Erythroblast (primary cell): ENCODE measurements around the gene NEGR1.

Experiments used
- DNase-seq, 2 experiments: peaks; one replicate each; lab custom pipeline; 2025; lab: John Stamatoyannopoulos, UW
- GATA1 ChIP-seq: IDR thresholded peaks from 2 replicates; pipeline ENCODE4 v1.6.1; 2011; ENCODE audit warnings: low read depth, mild to moderate bottlenecking, control low read depth, low read length, moderate library complexity
- POLR2A ChIP-seq: IDR thresholded peaks from 2 replicates; pipeline ENCODE4 v1.6.1; 2011; ENCODE audit warnings: mild to moderate bottlenecking, low read length

Gene NEGR1

DNA sequence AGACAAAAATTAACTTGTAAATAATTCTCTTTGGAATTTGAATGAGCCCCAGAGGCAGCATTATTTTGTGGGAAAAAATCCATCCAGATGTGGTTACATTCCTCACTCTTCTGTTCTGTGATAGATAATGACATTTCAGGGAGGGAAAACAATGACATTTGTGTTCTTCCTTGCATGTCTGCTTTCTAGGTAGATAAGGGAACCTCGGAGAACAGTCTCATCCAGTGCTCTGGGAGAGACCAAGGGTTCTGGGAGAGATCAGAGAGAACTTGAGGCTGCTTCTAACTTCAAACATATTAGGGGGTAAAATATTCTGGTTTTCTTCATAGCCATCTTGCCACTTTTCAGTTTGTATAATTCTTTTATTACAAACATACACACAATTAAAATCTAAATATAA is 269.2 kb downstream of the NEGR1 start:
- DNase-seq: no peak
- TF ChIP-seq POLR2A (no peak), GATA1 (no peak)

DNA sequence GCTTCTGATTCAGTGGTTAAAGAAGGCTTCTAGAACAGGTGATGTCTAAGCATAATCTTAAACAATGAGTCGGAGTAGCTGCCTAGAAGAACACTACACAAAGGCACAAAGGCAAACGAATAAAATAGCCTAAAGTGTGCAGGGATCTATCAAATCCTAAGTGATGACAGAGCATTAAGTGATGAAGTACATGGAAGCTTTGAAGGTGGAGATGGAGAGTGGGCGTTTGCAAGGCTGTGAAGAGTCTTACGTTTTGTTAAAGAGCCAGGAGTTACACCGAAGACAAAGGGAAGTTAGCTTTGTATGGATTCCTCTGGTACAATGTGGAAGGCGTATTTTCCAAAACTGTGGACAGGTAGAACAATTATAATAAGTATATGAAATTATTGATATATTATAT is 270.6 kb downstream of the NEGR1 start:
- no peak for DNase-seq
- no peak for TF ChIP-seq GATA1
- TF ChIP-seq POLR2A: no peak

DNA sequence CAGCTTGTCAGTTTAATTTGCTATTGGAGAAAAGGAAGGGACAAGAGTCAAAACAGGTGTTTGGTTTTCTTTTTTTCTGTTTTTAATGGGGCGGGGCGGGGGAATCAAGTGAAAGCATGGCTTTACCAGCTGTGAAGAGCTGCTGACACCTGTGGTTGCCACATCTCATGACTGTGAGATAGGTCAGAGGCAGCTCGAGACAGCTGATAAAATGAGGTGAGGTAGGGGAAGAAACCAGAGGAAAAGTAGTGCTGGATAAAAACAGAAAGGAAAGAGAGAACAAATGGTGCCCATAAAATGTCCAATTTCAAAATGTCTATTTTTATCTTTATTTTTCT is 272.3 kb downstream of the NEGR1 start:
- TF ChIP-seq POLR2A (no peak), GATA1 (no peak)
- DNase-seq: no peak

DNA sequence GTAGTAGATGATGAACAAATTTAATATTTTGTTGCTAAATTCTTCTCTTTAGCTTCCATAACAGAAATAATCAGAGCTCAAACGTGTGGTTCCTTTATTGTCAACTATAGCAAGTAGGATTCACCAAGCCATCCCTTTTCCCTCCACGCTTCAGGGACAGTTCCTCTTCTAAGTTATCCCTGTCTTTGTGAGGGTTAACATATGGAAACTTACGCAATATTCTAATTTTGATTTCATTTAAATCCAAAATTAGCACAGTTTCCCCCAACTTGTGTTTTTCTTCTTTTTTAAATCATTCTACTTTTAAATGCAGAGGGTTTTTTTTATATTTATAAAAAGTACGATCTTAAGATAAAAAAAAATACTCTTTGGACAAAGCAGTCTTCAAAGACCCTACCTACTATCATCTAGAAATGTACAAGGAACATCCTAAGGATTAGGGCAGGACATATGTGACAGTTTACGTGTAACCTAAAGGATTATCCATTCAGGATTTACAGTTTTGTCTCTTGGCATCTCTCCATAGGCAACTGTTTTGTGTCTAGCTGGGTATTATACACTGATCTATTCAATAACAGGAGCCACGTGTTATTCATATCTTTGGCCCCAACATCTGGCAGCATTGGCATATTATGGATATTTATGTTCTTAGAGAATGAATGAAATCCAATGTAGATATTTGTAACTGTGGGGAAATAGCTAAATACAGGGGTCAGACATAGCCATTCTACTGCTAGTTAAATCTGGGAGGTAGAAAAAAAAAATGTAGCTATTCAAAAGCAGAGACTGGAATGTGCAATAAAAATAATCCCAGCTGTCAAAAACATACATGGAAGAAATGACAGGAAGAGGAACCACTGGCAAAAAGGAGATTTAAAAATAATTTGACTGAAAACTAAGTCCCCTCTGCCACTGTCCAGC is 272.9 kb downstream of the NEGR1 start:
- TF ChIP-seq GATA1: no peak
- no peak for DNase-seq

DNA sequence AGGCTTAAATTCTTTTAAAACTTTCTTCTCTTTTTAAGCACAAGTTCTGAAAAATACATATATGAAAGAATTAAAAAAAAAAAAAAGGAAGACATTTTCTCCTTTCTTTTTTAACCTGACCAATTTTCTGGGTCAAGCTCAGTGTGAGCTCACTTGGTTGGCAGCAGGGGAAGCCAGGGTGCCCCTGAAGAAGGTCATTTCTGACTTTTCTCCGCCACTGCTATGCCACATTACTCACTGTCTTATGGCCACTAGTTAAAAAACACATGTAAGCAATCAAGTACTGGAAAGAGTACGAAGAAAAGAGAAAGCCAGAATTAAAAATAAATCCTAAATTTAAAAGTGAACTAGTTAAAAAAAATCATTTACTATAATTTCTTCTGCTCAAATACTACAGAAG is 275.0 kb downstream of the NEGR1 start:
- no peak for DNase-seq
- TF ChIP-seq POLR2A (no peak), GATA1 (no peak)

DNA sequence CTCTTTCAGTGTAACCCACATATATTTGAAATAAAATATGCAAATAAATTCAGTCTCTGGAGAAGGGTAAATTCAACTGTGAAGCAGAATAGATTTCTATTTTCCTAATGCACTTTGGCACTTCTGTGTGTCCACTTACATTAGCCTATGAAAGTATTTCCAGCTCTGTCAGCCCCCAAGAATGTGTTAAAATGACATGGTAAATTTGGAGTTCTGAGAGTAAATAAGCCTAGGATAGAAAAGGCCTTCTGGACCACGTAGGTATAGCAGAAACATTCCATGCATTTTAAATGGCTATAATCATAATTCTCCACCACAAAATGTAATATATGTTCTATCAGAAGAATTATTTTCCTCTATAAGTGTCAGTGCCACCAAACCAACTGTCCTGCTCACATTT is 276.2 kb downstream of the NEGR1 start:
- no peak for DNase-seq
- TF ChIP-seq GATA1: no peak
- no peak for TF ChIP-seq POLR2A

DNA sequence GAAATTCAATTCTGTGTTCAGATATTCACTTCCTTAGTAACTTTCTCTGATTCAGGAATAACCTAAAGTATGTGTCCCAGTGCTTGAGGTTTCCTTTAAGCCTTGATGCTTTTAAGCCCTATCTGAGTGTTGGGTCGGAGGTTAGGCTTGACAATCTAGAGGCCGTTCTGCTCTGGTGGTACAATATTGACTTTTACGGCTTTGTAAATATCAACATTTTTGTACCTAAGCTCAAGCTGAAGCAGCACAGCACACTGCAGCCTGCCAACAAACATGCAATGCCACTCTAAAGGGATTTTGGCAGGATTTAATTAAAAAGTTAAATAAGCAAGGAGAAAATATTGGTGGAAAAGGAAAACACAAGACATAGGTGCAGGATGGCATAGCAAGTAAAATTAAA is 279.2 kb downstream of the NEGR1 start:
- no peak for DNase-seq
- TF ChIP-seq POLR2A: no peak
- TF ChIP-seq GATA1: no peak

DNA sequence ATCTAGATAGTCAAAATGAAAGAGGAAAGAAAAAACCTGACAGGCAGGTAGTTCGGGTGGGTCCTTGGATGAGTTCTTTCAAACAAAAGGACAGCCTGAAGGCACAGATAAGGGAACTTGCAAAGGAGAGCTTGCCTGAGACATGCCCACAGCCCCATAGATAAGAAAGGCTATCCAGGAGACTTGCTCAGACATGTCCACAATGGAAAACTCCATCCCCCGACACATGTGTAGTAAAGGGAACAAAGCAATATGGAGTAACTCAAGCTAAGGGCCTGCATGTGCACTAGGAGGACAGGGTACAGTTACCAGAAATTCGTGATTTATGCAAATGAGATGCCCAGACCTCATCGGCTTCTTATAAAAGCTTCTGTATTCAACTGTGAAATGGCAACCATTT is 281.5 kb downstream of the NEGR1 start:
- DNase-seq: peak; percentile 31 to 73
- peak; percentile 18 for TF ChIP-seq GATA1
- no peak for TF ChIP-seq POLR2A

DNA sequence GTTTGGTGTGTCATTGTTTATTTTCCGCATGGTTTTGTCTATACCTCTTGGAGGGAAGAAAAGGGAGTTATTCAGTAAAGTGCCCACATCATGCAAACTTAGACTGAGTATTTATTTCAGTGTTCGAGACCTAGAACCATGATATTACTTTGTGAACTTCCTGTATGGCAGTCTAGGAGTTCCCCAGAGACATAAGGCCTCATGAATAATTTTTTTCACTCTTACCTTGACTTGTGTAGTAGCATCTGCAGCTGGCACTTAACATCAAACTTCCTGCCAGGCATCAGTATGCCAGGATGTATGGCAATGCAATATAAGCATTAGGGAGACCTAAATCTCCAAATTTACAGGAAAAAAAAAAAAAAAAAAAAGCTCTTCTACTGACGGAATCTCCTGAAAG is 287.7 kb downstream of the NEGR1 start:
- no peak for TF ChIP-seq POLR2A
- no peak for TF ChIP-seq GATA1
- DNase-seq: no peak

DNA sequence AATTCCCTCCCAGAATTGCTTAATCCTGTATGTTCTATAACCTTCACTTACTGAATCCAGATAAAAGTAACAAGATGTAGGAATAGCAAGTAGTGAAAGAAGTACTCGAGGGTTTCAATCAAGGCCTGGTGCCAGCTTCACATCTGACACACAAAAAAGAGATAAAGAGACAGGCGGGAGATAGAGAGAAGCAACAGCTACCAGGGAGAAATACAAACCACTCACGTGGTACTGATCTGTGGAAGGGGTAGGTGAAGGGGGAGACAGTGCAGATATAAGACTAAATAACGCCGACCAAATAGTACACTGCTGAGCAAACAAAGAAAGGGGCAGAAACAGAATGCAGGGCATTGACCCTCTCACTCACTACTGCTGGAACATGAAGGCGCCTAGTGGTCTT is 295.2 kb downstream of the NEGR1 start:
- TF ChIP-seq GATA1 (no peak), POLR2A (no peak)
- DNase-seq: no peak

DNA sequence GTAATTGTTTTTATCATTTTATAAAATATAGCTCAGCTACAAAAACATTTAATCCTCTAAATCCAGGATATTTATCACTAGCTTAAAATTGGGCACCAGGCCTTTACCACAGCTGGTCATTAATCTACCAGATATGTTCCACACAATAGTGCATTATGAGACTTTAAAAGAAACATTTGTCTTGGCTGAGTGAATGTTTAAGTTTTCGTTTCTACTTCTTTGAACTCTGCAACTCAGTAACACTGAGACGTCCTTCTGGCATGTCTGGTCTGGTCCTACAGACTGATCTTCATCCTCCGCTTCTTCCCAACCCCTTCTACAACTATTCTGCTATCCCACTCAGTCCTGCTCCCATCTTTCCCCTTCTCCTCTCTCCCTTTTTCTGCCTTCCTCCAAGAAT is 296.2 kb downstream of the NEGR1 start:
- TF ChIP-seq GATA1: no peak
- TF ChIP-seq POLR2A: no peak
- DNase-seq: no peak

DNA sequence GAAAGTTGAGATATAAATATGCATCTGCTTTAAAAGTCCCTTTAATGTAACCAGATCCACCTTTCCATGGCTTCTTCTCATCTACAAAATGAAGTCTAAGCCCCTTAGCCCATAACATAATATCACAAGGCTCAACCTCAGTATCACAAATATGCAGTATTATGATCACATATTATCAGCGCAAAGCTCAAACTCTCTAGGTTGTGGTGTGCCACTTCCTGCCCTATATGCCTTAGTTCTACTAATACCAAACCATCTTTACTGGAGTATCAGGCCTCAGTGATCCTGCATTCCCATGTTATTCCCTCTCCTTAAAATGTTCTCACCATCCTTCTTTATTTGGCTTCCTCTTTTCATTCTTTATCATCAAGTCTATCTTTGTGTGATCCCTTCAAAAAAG is 301.8 kb downstream of the NEGR1 start:
- no peak for TF ChIP-seq POLR2A
- no peak for TF ChIP-seq GATA1
- DNase-seq: no peak

DNA sequence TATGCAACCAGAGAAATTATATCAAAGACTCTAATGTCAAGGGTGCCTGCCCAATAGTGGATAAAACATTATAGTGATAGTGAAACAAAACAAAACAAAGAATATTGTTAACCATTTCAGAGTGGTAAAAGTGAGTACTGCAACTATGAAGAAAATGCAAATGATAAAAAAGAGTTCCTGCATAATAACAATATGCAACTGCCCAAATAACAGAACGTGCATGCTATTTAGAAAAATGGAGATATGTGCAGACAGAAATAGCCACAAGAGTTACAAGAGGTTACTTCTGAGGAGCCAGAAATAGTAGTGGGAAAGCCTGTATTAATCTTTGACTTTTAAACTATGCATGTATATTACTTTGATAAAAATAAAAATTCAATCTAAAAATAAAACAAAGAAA is 302.5 kb downstream of the NEGR1 start:
- TF ChIP-seq POLR2A (no peak), GATA1 (no peak)
- DNase-seq: no peak

DNA sequence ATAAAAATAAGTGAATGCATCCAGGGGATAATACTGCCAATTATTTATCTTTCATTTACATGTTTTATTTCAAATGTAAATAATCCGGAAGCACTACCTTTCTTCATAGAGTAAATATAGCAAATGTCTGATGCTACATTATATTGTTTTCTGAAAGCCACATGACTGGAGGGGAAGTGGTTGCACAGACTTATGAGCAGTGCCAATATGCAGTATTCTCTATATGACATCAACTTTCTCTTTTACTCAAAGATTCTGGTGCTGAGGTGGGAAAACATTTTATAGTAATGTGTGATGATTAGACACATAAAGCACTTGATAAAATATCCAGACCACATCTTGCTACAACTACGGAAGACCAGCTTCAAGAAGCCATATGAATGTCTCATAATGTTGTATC is 314.7 kb downstream of the NEGR1 start:
- no peak for DNase-seq
- TF ChIP-seq GATA1: no peak
- no peak for TF ChIP-seq POLR2A

DNA sequence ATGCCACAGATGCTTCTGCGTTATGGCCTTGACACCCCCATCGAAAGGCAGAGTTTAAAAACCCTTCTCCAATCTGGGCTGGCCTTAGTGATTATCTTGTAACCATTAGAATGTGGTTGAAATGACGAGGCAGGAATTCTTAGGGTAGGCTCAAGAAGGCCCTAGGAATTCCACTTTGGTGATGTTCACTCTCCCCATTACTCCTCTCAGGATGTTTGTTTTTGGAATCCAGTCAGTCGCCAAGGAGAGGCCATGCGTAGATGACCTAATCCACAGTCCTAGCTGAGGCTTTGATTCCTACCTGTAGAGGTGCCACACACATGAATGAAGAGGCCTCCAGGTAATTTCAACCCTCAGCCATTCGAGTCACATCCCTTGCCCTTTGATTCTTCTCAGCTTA is 318.2 kb downstream of the NEGR1 start:
- TF ChIP-seq GATA1 (no peak), POLR2A (no peak)
- no peak for DNase-seq
